HG03139 (cell line): ENCODE results near the gene HDAC3.

Experiments
- ATAC-seq: cut with Tn5 transposase; IDR thresholded peaks from one replicate; pipeline ENCODE4 v1.9.1; 2021; ENCODE audit not compliant: unreplicated experiment

HDAC3 gene

GRCh38 chr5:141662028-141662427 lies 25.4 kb upstream of the HDAC3 start:
- ATAC-seq: no peak

GRCh38 chr5:141657937-141658545 lies 21.4 kb upstream of the HDAC3 start:
- ATAC-seq: peak; percentile 73

GRCh38 chr5:141657404-141657803 lies 20.8 kb upstream of the HDAC3 start:
- no peak for ATAC-seq

GRCh38 chr5:141656396-141656795 lies 19.7 kb upstream of the HDAC3 start:
- no peak for ATAC-seq

GRCh38 chr5:141655020-141655419 lies 18.4 kb upstream of the HDAC3 start:
- ATAC-seq: no peak

GRCh38 chr5:141654298-141654697 lies 17.6 kb upstream of the HDAC3 start:
- no peak for ATAC-seq

- ATAC-seq: no peak
These were observed 15.1 kb upstream of the HDAC3 start for GRCh38 chr5:141651728-141652105.

GRCh38 chr5:141650851-141651727 lies 14.4 kb upstream of the HDAC3 start, which contains the start of gene FCHSD1:
Gene FCHSD1 (minus strand): TSS chr5:141651418. CDS start chr5:141651368, 50 bp downstream.
- peak; percentile 94 for ATAC-seq

- no peak for ATAC-seq
These were observed 13.3 kb upstream of the HDAC3 start for GRCh38 chr5:141649972-141650371.

- no peak for ATAC-seq
These were observed 12.5 kb upstream of the HDAC3 start for GRCh38 chr5:141649056-141649688.

- no peak for ATAC-seq
These were observed 11.2 kb upstream of the HDAC3 start for GRCh38 chr5:141647851-141648250.

GRCh38 chr5:141647242-141647641 lies 10.6 kb upstream of the HDAC3 start:
- ATAC-seq: no peak

- no peak for ATAC-seq
These were observed 9.4 kb upstream of the HDAC3 start for GRCh38 chr5:141646026-141646425.

- ATAC-seq: no peak
These were observed 5.1 kb upstream of the HDAC3 start for GRCh38 chr5:141641634-141642267.

GRCh38 chr5:141640698-141641097 lies 4.0 kb upstream of the HDAC3 start:
- no peak for ATAC-seq

GRCh38 chr5:141640051-141640415 lies 3.4 kb upstream of the HDAC3 start:
- ATAC-seq: no peak

- ATAC-seq: no peak
These were observed 2.9 kb upstream of the HDAC3 start for GRCh38 chr5:141639357-141640050.

GRCh38 chr5:141638771-141639170 lies 2.1 kb upstream of the HDAC3 start:
- no peak for ATAC-seq

- peak; percentile 35 for ATAC-seq
These were observed 1.2 kb upstream of the HDAC3 start for GRCh38 chr5:141637767-141638419.

- ATAC-seq: peak; percentile 17
These were observed 596 bp upstream of the HDAC3 start for GRCh38 chr5:141637123-141637766.
